ENCODE results near the gene KNG1. TPM values are rescaled to one million over a fixed set of nuclear protein-coding genes. Genes with fewer than 3 reads are reported as not detected.

KNG1 gene
- total and polyA plus RNA-seq, 2 of the 8 experiments (the other 6 are each of a cell fraction or from before 2014, with no cell fraction given), result 0.05 TPM; not detected in 1

GRCh38 chr3:186708983-186709679, 8.0 kb upstream of the KNG1 start (continued):
- TF ChIP-seq CHD7 (IDR thresholded peaks at IDR 0.05; ENCODE audit: insufficient replicate concordance, low read length) (no peak), TAF7 (optimal IDR thresholded peaks at IDR 0.05; ENCODE audit: borderline replicate concordance, low read depth, low read length) (no peak), KDM5A (IDR thresholded peaks at IDR 0.05; ENCODE audit: low read length) (no peak), SIRT6 (IDR thresholded peaks at IDR 0.05; ENCODE audit: low read length) (no peak), TCF12 (IDR thresholded peaks at IDR 0.05; ENCODE audit: low read depth, low read length) (no peak), RBBP5 (IDR thresholded peaks at IDR 0.05; ENCODE audit: borderline replicate concordance, low read depth, low read length) (no peak), JUND (IDR thresholded peaks at IDR 0.05; ENCODE audit: low read length) (no peak), TEAD4 (IDR thresholded peaks at IDR 0.05; ENCODE audit: low read depth, low read length) (no peak)

Measured in H1 (cell line).